Mesenchymal stem cell (in vitro differentiated cells and primary cell): ENCODE data around the gene SNF8.

Experiments used
- DNase-seq: peaks from one replicate; pipeline ENCODE4 v3.0.0-alpha.2; 2013
- H2AFZ ChIP-seq: one replicate; pipeline ENCODE4 v1.6.1; 2013; ENCODE audit warnings: low read depth, mild to moderate bottlenecking, control low read depth, inconsistent platforms, low read length, moderate library complexity
- H2AK5ac ChIP-seq: 2 replicates; pipeline ENCODE4 v1.6.1; 2013; ENCODE audit warnings: low read length, moderate library complexity, mild to moderate bottlenecking, inconsistent platforms; ENCODE audit not compliant: severe bottlenecking
- H2BK120ac ChIP-seq: one replicate; pipeline ENCODE4 v1.6.1; 2013; ENCODE audit warnings: low read depth, mild to moderate bottlenecking, inconsistent platforms, low read length, moderate library complexity
- H2BK12ac ChIP-seq, 2 experiments: one replicate each; pipeline ENCODE4 v1.6.1; 2013; ENCODE audit warnings: inconsistent platforms in 2 of 2, low read length in 2 of 2, mild to moderate bottlenecking in 2 of 2, moderate library complexity in 2 of 2, control low read depth in 1 of 2
- H2BK15ac ChIP-seq: one replicate; pipeline ENCODE4 v1.6.1; 2013; ENCODE audit warnings: mild to moderate bottlenecking, low read depth, inconsistent platforms; ENCODE audit not compliant: poor library complexity, severe bottlenecking
- H2BK5ac ChIP-seq: 2 replicates; pipeline ENCODE4 v1.6.1; 2013; ENCODE audit warnings: low read depth, mild to moderate bottlenecking, low read length, control low read depth, inconsistent platforms; ENCODE audit not compliant: poor library complexity, severe bottlenecking
- H3K14ac ChIP-seq, 2 experiments: one replicate each; pipeline ENCODE4 v1.6.1; 2013; ENCODE audit warnings: inconsistent platforms in 2 of 2, low read length in 2 of 2, control low read depth in 1 of 2, mild to moderate bottlenecking in 1 of 2, moderate library complexity in 1 of 2
- H3K18ac ChIP-seq, 2 experiments: one replicate each; pipeline ENCODE4 v1.6.1; 2013; ENCODE audit warnings: inconsistent platforms in 2 of 2, low read length in 2 of 2, control low read depth in 1 of 2, low read depth in 1 of 2, mild to moderate bottlenecking in 1 of 2
- H3K23ac ChIP-seq, 2 experiments: one replicate each; pipeline ENCODE4 v1.6.1; 2013; ENCODE audit warnings: inconsistent platforms in 2 of 2, low read length in 2 of 2, mild to moderate bottlenecking in 2 of 2, moderate library complexity in 2 of 2, control low read depth in 1 of 2
- H3K27ac ChIP-seq: 2 replicates; pipeline ENCODE4 v1.5.1; 2013; ENCODE audit warnings: mild to moderate bottlenecking, moderate library complexity, low read length, control low read depth, inconsistent platforms; ENCODE audit not compliant: poor library complexity, severe bottlenecking
- H3K27me3 ChIP-seq, 2 experiments: 2 replicates each; pipeline versions ENCODE4 v1.6.1 to v1.7.0; 2013; ENCODE audit warnings: low read length in 2 of 2, mild to moderate bottlenecking in 2 of 2, moderate library complexity in 2 of 2, control low read depth in 1 of 2, inconsistent platforms in 1 of 2; ENCODE audit not compliant: control insufficient read depth in 1 of 2, insufficient read depth in 1 of 2
- H3K36me3 ChIP-seq, 2 experiments: 2 replicates each; pipeline versions ENCODE4 v1.6.1 to v1.7.0; 2013; ENCODE audit warnings: low read length in 2 of 2, control low read depth in 1 of 2, inconsistent platforms in 1 of 2, low read depth in 1 of 2, mild to moderate bottlenecking in 1 of 2; ENCODE audit not compliant: insufficient read depth in 2 of 2, control insufficient read depth in 1 of 2
- H3K4ac ChIP-seq, 2 experiments: one replicate each; pipeline ENCODE4 v1.6.1; 2013; ENCODE audit warnings: inconsistent platforms in 2 of 2, low read length in 2 of 2, mild to moderate bottlenecking in 2 of 2, moderate library complexity in 2 of 2, control low read depth in 1 of 2, low read depth in 1 of 2
- H3K4me1 ChIP-seq: 2 replicates; pipeline ENCODE4 v1.6.1; 2013; ENCODE audit warnings: low read depth, low read length, control low read depth; ENCODE audit not compliant: control insufficient read depth, insufficient read depth
- H3K4me2 ChIP-seq: 2 replicates; pipeline ENCODE4 v1.6.1; 2013; ENCODE audit warnings: low read length, mild to moderate bottlenecking, inconsistent platforms; ENCODE audit not compliant: poor library complexity, severe bottlenecking
- H3K4me3 ChIP-seq, 2 experiments: 2 replicates each; pipeline versions ENCODE4 v1.5.1 to v1.7.0; 2013; ENCODE audit warnings: low read length in 2 of 2, mild to moderate bottlenecking in 2 of 2, control low read depth in 1 of 2, low read depth in 1 of 2; ENCODE audit not compliant: insufficient read depth in 1 of 2
- H3K79me1 ChIP-seq: replicated peaks from 2 replicates; pipeline ENCODE4 v1.6.1; 2013; ENCODE audit warnings: mild to moderate bottlenecking, control low read depth, low read length, inconsistent platforms; ENCODE audit not compliant: poor library complexity, severe bottlenecking
- H3K9ac ChIP-seq: 2 replicates; pipeline ENCODE4 v1.7.0; 2013; ENCODE audit warnings: mild to moderate bottlenecking, low read length, moderate library complexity
- H3K9me3 ChIP-seq: 2 replicates; pipeline ENCODE4 v1.7.0; 2013; ENCODE audit warnings: mild to moderate bottlenecking, low read length; ENCODE audit not compliant: control insufficient read depth
- H4K8ac ChIP-seq: one replicate; pipeline ENCODE4 v1.6.1; 2013; ENCODE audit warnings: inconsistent platforms, mild to moderate bottlenecking, low read length, moderate library complexity
- H4K91ac ChIP-seq: one replicate; pipeline ENCODE4 v1.6.1; 2013; ENCODE audit warnings: mild to moderate bottlenecking, low read length, inconsistent platforms
- WGBS: methylation state at CpG from one replicate; pipeline ENCODE4 v1.1.7; 2013; ENCODE audit warnings: mixed read lengths; 5-methylcytosine and 5-hydroxymethylcytosine counted together

SNF8 gene

GRCh38 chr17:48925251-48925990, 19.2 kb downstream of the SNF8 start:
- Histone ChIP-seq H2BK12ac (no peak overlapping the region), H3K9me3 (no peaks in the 10 kb centered on the region), H3K4me3 (no peak overlapping the region), H4K8ac (no peak overlapping the region), H3K4ac (no peak overlapping the region), H2AK5ac (no peak overlapping the region), H3K9ac (no peak overlapping the region), H3K27ac (no peak overlapping the region), H4K91ac (no peak overlapping the region), H3K23ac (no peak overlapping the region), H3K79me1 (peaks cover 29% of the 10 kb centered on the region), H2AFZ (no peak overlapping the region), H3K36me3 (peaks cover 76 to 98% of the 10 kb centered on the region in 2 experiments), H3K4me1 (peaks cover 4% of the 10 kb centered on the region), H3K27me3 (no peaks in the 10 kb centered on the region), H2BK120ac (no peak overlapping the region), H3K4me2 (no peak overlapping the region), H2BK5ac (no peak overlapping the region), H2BK15ac (no peak overlapping the region), H3K14ac (no peak overlapping the region), H3K18ac (no peak overlapping the region)
- no peak for DNase-seq
- WGBS: 93% methylated on average over 4 of the region's 4 CpGs

GRCh38 chr17:48915459-48916282, 29.0 kb downstream of the SNF8 start:
- H3K4ac ChIP-seq: no peak overlapping the region
- H2AK5ac ChIP-seq: peak overlapping the region; percentile 59
- H3K14ac ChIP-seq: no peak overlapping the region
- peaks cover 10% of the 10 kb centered on the region for H3K4me1 ChIP-seq
- H3K27me3 ChIP-seq: no peaks in the 10 kb centered on the region
- WGBS: 50% methylated on average over 2 of the region's 5 CpGs
- H3K4me2 ChIP-seq: no peak overlapping the region
- no peak overlapping the region for H2BK12ac ChIP-seq
- H3K9me3 ChIP-seq: no peaks in the 10 kb centered on the region
- peak overlapping the region; percentile 76 for H3K9ac ChIP-seq
- no peak overlapping the region for H4K91ac ChIP-seq
- peaks cover 55 to 78% of the 10 kb centered on the region in 2 experiments for H3K36me3 ChIP-seq
- H4K8ac ChIP-seq: no peak overlapping the region
- H3K79me1 ChIP-seq: peaks cover 9% of the 10 kb centered on the region
- no peak overlapping the region for H3K18ac ChIP-seq
- H3K23ac ChIP-seq: no peak overlapping the region
- H2BK15ac ChIP-seq: no peak overlapping the region
- H2BK120ac ChIP-seq: no peak overlapping the region
- H2BK5ac ChIP-seq: no peak overlapping the region
- peak; percentile 96 for DNase-seq
- peak overlapping the region in 1 of 2 experiments; percentile 53 for H3K4me3 ChIP-seq
- H2AFZ ChIP-seq: no peak overlapping the region
- H3K27ac ChIP-seq: peak overlapping the region; percentile 64

- Histone ChIP-seq H3K4ac (no peak overlapping the region), H2BK5ac (no peak overlapping the region), H3K27ac (no peak overlapping the region), H2AK5ac (no peak overlapping the region), H2BK12ac (no peak overlapping the region), H3K36me3 (peaks cover 27 to 52% of the 10 kb centered on the region in 2 experiments), H4K8ac (no peak overlapping the region), H4K91ac (no peak overlapping the region), H3K79me1 (peaks cover 2% of the 10 kb centered on the region), H3K4me3 (no peak overlapping the region), H3K14ac (no peak overlapping the region), H3K9me3 (no peaks in the 10 kb centered on the region), H2BK120ac (no peak overlapping the region), H2AFZ (no peak overlapping the region), H3K27me3 (no peaks in the 10 kb centered on the region), H3K9ac (peak overlapping the region; percentile 100), H3K4me1 (peaks cover 17% of the 10 kb centered on the region), H3K23ac (no peak overlapping the region), H3K4me2 (no peak overlapping the region), H2BK15ac (no peak overlapping the region), H3K18ac (no peak overlapping the region)
- 100% methylated on average over 2 of the region's 2 CpGs for WGBS
- DNase-seq: no peak
Observed at GRCh38 chr17:48912476-48912875, 32.2 kb downstream of the SNF8 start.

GRCh38 chr17:48910370-48910769, 34.3 kb downstream of the SNF8 start:
- H3K4ac ChIP-seq: no peak overlapping the region
- H2BK15ac ChIP-seq: no peak overlapping the region
- H3K79me1 ChIP-seq: no peaks in the 10 kb centered on the region
- no peak overlapping the region for H3K14ac ChIP-seq
- H3K4me2 ChIP-seq: peak overlapping the region; percentile 83
- DNase-seq: no peak
- peak overlapping the region in 1 of 2 experiments; percentile 84 for H3K4me3 ChIP-seq
- no peak overlapping the region for H4K91ac ChIP-seq
- peaks cover 15 to 39% of the 10 kb centered on the region in 2 experiments for H3K36me3 ChIP-seq
- H2BK12ac ChIP-seq: no peak overlapping the region
- H3K27ac ChIP-seq: no peak overlapping the region
- no peaks in the 10 kb centered on the region for H3K9me3 ChIP-seq
- H2BK5ac ChIP-seq: no peak overlapping the region
- no peak overlapping the region for H4K8ac ChIP-seq
- no peak overlapping the region for H2AFZ ChIP-seq
- no peak overlapping the region for H3K23ac ChIP-seq
- no peaks in the 10 kb centered on the region for H3K27me3 ChIP-seq
- H3K4me1 ChIP-seq: peaks cover 16% of the 10 kb centered on the region
- H2AK5ac ChIP-seq: no peak overlapping the region
- H3K18ac ChIP-seq: no peak overlapping the region
- no peak overlapping the region for H2BK120ac ChIP-seq
- H3K9ac ChIP-seq: peak overlapping the region; percentile 100
- 94% methylated on average over 2 of the region's 2 CpGs for WGBS
